Calu3 (cell line): ENCODE results near the gene TACC3. TPM values are rescaled to one million over a fixed set of nuclear protein-coding genes. Genes with fewer than 3 reads are reported as not detected.

Source experiments
- BruUV-seq: library from RNA; stranded (reverse); fragments of 400-500 nt; replicated peaks from 2 replicates; lab custom pipeline; 2021; lab: Mats Ljungman, UMichigan
- CTCF ChIA-PET: fragments of 300-600 bp; sonication (Branson Sonifier 250); formaldehyde crosslinking; loops from one replicate; lab custom pipeline; 2022; ENCODE audit warnings: antibody characterized with exemption; lab: Charles Lee
- DNase-seq: peaks from one replicate; pipeline ENCODE4 v3.0.0; 2022
- H3K27ac Mint-ChIP-seq: one replicate; pipeline ENCODE4 v1.8.0; 2022; ENCODE audit warnings: mixed read lengths; ENCODE audit not compliant: unreplicated experiment
- H3K27me3 Mint-ChIP-seq: one replicate; pipeline ENCODE4 v1.8.0; 2022; ENCODE audit warnings: mixed read lengths; ENCODE audit not compliant: unreplicated experiment
- H3K36me3 Mint-ChIP-seq: one replicate; pipeline ENCODE4 v1.8.0; 2022; ENCODE audit warnings: mild to moderate bottlenecking, moderate library complexity, mixed read lengths; ENCODE audit not compliant: insufficient read depth, unreplicated experiment
- H3K4me1 Mint-ChIP-seq: one replicate; pipeline ENCODE4 v1.8.0; 2022; ENCODE audit warnings: mild to moderate bottlenecking, low read depth, mixed read lengths; ENCODE audit not compliant: unreplicated experiment
- H3K4me3 Mint-ChIP-seq: one replicate; pipeline ENCODE4 v1.8.0; 2022; ENCODE audit warnings: mild to moderate bottlenecking, low read depth, moderate library complexity, mixed read lengths; ENCODE audit not compliant: unreplicated experiment
- H3K9me3 Mint-ChIP-seq: one replicate; pipeline ENCODE4 v1.8.0; 2022; ENCODE audit warnings: low read depth, mixed read lengths; ENCODE audit not compliant: unreplicated experiment
- intact Hi-C: fragments of 100-400 bp; cut with micrococcal nuclease; formaldehyde crosslinking; loops from one replicate; pipeline ENCODE4 v1.10.0; 2022; ENCODE audit not compliant: unreplicated experiment
- total RNA-seq: library from RNA; stranded (reverse); gene quantifications from 2 replicates; pipeline ENCODE4 v1.2.3, GENCODE V29; 2022
- TF ChIP-seq, protein P1 (sequence below): fragments of 200-600 bp; IDR thresholded peaks from one replicate; pipeline ENCODE4 v1.8.0; 2022; ENCODE audit warnings: antibody characterized with exemption; ENCODE audit not compliant: unreplicated experiment

Gene TACC3
- total RNA-seq, 1 experiment from 2014 or later, result 95.9 TPM

- Mint-ChIP-seq H3K9me3 (no peaks in the 10 kb centered on the region), H3K4me3 (no peak overlapping the region), H3K27me3 (no peaks in the 10 kb centered on the region), H3K4me1 (peaks cover 8% of the 10 kb centered on the region), H3K27ac (no peak overlapping the region), H3K36me3 (peaks cover 5% of the 10 kb centered on the region)
- BruUV-seq, result no TSS peak
- TF ChIP-seq, protein P1, sequence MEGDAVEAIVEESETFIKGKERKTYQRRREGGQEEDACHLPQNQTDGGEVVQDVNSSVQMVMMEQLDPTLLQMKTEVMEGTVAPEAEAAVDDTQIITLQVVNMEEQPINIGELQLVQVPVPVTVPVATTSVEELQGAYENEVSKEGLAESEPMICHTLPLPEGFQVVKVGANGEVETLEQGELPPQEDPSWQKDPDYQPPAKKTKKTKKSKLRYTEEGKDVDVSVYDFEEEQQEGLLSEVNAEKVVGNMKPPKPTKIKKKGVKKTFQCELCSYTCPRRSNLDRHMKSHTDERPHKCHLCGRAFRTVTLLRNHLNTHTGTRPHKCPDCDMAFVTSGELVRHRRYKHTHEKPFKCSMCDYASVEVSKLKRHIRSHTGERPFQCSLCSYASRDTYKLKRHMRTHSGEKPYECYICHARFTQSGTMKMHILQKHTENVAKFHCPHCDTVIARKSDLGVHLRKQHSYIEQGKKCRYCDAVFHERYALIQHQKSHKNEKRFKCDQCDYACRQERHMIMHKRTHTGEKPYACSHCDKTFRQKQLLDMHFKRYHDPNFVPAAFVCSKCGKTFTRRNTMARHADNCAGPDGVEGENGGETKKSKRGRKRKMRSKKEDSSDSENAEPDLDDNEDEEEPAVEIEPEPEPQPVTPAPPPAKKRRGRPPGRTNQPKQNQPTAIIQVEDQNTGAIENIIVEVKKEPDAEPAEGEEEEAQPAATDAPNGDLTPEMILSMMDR, result no peak
- DNase-seq, result no peak
- intact Hi-C loops, result no loop called here
- CTCF ChIA-PET, result no interaction called here
Measured at GRCh38 chr4:1792158-1792831, 71.0 kb downstream of the TACC3 start.

DNA sequence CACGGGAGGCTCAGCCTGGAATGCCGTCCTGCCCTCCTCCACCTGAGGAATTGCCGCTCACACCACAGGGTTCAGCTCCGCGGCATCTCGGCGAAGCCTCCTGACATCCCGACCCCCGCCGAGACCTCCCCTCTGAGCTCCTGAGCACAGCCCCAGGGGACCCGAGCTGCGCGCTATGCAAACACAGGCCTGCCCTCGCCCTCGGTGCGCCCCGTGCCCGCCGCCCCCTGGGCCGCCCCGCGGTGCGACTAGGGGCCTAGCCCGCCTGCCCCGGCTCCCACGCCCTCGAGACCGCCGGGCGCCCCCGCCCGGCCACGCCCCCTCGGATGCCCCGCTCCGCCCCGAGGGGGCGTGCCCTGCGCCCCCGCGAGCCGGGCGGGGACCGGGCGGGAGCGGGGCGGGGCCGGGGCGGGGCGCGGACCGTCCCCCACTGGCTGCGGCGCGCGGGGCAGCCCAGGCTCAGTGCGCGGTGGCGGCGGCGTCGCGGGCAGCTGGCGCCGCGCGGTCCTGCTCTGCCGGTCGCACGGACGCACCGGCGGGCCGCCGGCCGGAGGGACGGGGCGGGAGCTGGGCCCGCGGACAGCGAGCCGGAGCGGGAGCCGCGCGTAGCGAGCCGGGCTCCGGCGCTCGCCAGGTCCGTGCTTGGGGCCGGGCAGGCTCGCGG is 71.6 kb downstream of the TACC3 start, which contains the start of gene FGFR3:
TSS of gene FGFR3 (plus strand) at position 462 of the 664 bp plus-strand sequence. CDS start 642 bp downstream, outside the sequence.
- DNase-seq, result peak; percentile 54
- CTCF ChIA-PET, result no interaction called here
- peaks cover 10% of the 10 kb centered on the region for H3K36me3 Mint-ChIP-seq
- peaks cover 8% of the 10 kb centered on the region for H3K4me1 Mint-ChIP-seq
- intact Hi-C loops, result no loop called here
- H3K4me3 Mint-ChIP-seq, result peak within 1 kb of the TSS; percentile 46
- H3K27ac Mint-ChIP-seq, result no peak within 1 kb of the TSS
- TF ChIP-seq, protein P1, result no peak
- H3K9me3 Mint-ChIP-seq, result no peaks in the 10 kb centered on the region
- no peaks in the 10 kb centered on the region for H3K27me3 Mint-ChIP-seq
- BruUV-seq, result no TSS peak

- peaks cover 8% of the 10 kb centered on the region for H3K4me1 Mint-ChIP-seq
- H3K36me3 Mint-ChIP-seq, result peaks cover 10% of the 10 kb centered on the region
- no peaks in the 10 kb centered on the region for H3K27me3 Mint-ChIP-seq
- no peaks in the 10 kb centered on the region for H3K9me3 Mint-ChIP-seq
- peak; percentile 22 for DNase-seq
- H3K4me3 Mint-ChIP-seq, result peak overlapping the region; percentile 46
- intact Hi-C loops, result no loop called here
- no peak overlapping the region for H3K27ac Mint-ChIP-seq
- no TSS peak for BruUV-seq
- TF ChIP-seq, protein P1, result no peak
- CTCF ChIA-PET, result interaction anchor here (1.0 kb wide), 1 partner anchor 25 kb away, joined by 7 read pairs; no protein-coding TSS in a partner anchor
Measured at GRCh38 chr4:1793496-1793840, 72.1 kb downstream of the TACC3 start.

DNA sequence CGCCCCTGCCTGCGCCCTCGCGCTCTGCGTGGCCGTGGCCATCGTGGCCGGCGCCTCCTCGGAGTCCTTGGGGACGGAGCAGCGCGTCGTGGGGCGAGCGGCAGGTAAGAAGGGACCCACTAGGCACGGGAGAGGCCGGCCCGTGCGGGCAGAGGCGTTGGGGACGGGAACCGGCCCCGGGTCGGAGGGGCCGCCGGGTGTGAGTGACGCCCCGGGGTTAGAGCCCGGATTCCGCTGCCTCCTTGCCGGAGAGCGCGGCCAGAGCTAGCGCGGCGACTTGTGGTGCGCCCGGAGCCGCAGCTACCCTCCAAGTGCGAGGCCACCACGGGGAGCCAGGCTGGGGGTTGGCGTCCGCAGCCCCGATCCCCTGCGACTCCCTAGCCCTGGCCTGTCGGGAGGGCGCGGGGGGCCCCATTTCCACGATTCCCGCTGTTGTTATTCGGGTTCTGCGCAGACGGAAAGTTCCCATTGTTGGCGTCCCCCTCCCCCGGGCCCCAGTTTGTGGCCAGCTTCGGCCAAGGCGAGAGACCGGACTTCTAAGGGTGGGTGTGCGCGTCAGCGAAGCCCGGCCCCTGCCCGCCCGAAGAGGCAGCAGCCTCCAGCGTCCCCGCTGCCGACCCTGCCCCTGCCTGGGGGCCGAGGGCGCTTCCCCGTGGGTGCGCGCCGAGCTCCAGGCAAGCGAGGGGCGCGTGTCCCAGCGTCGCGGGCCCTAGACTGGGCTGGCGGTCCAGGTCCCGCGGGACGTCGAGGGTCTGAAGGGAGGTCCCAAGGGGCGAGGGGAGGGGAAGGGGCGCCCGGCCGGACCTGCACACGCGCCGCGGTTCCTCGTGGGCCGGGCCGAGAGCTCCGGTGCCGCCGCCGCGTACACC is 72.9 kb downstream of the TACC3 start:
- intact Hi-C loops, result no loop called here
- peaks cover 10% of the 10 kb centered on the region for H3K36me3 Mint-ChIP-seq
- peaks cover 8% of the 10 kb centered on the region for H3K4me1 Mint-ChIP-seq
- TF ChIP-seq, protein P1, result no peak
- no peak overlapping the region for H3K27ac Mint-ChIP-seq
- peak overlapping the region; percentile 46 for H3K4me3 Mint-ChIP-seq
- CTCF ChIA-PET, result interaction anchor here (1.0 to 1.1 kb wide), 2 partner anchors 24 to 26 kb away, joined by 4 to 7 read pairs; no protein-coding TSS in a partner anchor
- BruUV-seq, result no TSS peak
- H3K27me3 Mint-ChIP-seq, result no peaks in the 10 kb centered on the region
- DNase-seq, result no peak
- no peaks in the 10 kb centered on the region for H3K9me3 Mint-ChIP-seq
